RWPE1 (cell line): ENCODE results near the gene SGF29.
"Not testable (repeated sequence)": the region's sequence is repeated elsewhere in the genome, so short reads cannot be mapped to it uniquely, and the experiment has no call there.

ENCODE experiments used
- CTCF ChIA-PET: fragments of 350-600 bp; sonication (Branson Sonifier 250); formaldehyde crosslinking; extraction: SDS; loops from one replicate; lab custom pipeline; 2021; lab: Yijun Ruan, JAX
- POLR2A ChIA-PET: fragments of 400-600 bp; formaldehyde crosslinking; extraction: SDS; loops from one replicate; lab custom pipeline; 2020; ENCODE audit warnings: antibody characterized with exemption; ENCODE audit not compliant: low non-redundant PET; lab: Yijun Ruan, JAX
- DNase-seq: peaks from one replicate; pipeline ENCODE4 v3.0.0; 2012; ENCODE audit warnings: low spot score
- H3K27ac ChIP-seq: fragments of 450-650 bp; 2 replicates; pipeline ENCODE4 v1.5.1; 2017
- CTCF ChIP-seq: fragments of 450-650 bp; conservative IDR thresholded peaks from 2 replicates; pipeline ENCODE4 v1.5.1; 2017; ENCODE audit warnings: low read depth, mild to moderate bottlenecking

The SGF29 gene

GRCh38 chr16:28597692-28598261, 44.1 kb downstream of the SGF29 start:
- CTCF ChIA-PET = no interaction called here
- POLR2A ChIA-PET = interaction anchor here (1.4 kb wide), 1 partner anchor 13 kb away, joined by 6 read pairs; no protein-coding TSS in a partner anchor
- no peak for TF ChIP-seq CTCF
- no peak overlapping the region for H3K27ac ChIP-seq
- DNase-seq = no peak

DNA sequence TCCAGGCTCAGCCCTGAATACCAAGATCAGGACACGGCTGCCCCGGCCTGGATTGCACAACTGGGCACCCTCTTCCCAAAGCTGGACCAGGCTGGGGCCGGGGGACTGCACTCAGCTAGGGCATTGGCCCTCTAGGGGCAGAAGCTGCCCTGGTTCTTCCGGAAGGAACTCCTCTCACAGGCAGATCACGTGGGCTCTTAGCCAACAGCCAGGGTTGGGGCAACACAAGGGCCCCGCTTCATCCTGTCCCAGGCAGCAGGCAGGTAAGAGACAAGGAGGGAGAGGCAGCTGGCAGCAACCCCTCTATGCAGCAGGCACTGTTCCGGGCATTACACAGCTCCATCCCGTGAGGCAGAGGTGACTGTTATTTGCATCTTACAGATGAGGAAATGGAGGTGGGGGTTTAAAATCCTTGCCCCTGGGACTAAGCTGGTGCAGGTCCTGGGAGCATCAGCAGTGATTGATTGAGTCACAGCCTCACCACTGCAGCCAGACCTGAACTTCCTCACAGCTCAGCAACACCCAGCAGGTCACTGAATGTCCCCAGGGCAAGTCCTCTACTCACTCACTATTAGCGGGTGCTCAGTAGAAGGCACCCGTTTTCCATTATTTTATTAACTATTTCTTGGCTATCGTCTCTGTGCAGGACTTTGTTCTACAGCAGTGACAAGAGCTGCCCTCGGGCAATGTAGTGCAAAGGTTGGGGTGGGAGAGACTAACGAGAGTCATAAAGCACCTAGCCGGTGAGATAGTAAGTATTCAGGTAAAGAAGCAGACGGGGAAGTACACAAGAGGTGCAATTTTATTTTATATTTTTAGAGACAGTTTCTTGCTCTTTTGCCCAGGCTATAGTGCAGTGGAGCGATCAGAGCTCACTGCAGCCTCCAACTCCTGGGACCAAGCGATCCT, 45.9 kb downstream of the SGF29 start:
- CTCF ChIA-PET, POLR2A ChIA-PET, DNase-seq, H3K27ac ChIP-seq: not testable (repeated sequence)

DNA sequence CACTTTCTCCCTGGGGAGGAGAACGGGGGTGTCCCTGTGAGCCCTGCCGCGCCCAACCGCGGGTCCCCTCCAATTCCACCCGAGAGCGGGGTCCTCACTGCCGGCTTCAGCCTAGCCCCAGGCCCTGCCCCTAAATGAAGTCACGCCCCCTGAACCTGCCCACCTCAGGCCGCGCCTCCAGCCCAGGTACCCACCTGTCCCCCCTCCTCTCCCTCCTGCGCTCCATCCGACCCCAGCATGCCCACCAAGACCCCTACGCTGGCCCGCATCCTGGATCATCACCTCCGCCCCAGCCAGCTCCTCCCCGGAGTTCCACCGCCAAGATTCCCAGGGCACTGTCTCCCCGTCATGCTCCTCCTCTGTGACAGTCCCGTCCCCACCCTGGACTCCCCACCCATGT, 47.2 kb downstream of the SGF29 start:
- CTCF ChIA-PET, POLR2A ChIA-PET, H3K27ac ChIP-seq, DNase-seq: not testable (repeated sequence)

GRCh38 chr16:28601589-28601988, 47.9 kb downstream of the SGF29 start:
- H3K27ac ChIP-seq, DNase-seq, POLR2A ChIA-PET, CTCF ChIA-PET: not testable (repeated sequence)

- POLR2A ChIA-PET, DNase-seq, CTCF ChIA-PET, H3K27ac ChIP-seq: not testable (repeated sequence)
Observed at GRCh38 chr16:28602062-28602461, 48.3 kb downstream of the SGF29 start.

- no peak for DNase-seq
- TF ChIP-seq CTCF = no peak
- POLR2A ChIA-PET = no interaction called here
- H3K27ac ChIP-seq = no peak overlapping the region
- CTCF ChIA-PET = no interaction called here
Observed at GRCh38 chr16:28602529-28602928, 48.8 kb downstream of the SGF29 start.

- DNase-seq = no peak
- POLR2A ChIA-PET = no interaction called here
- no peak overlapping the region for H3K27ac ChIP-seq
- no peak for TF ChIP-seq CTCF
- CTCF ChIA-PET = interaction anchor here (0.7 kb wide), 1 partner anchor 17 kb away, joined by 6 read pairs; no protein-coding TSS in a partner anchor
Observed at GRCh38 chr16:28603381-28604185, 49.9 kb downstream of the SGF29 start.

DNA sequence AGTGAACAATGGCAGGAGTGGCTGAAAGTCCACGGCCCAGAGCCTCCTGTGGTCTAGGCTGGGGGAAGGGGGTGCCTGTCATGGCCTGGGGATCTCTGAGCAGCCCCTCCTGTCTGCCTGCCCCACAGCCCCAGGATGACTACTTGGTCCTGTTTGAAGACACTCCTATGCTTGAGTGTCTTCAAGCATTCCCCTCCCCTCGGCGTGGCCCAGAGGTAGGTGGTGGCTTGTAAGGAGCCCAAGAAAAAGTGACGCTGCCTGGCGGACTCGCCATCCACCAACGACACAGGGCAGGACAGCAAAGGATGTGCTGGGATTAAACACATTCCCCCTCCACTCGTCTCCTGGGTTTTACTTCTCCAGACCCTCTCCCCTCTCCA, 50.5 kb downstream of the SGF29 start:
- CTCF ChIA-PET = no interaction called here
- no peak for DNase-seq
- POLR2A ChIA-PET = no interaction called here
- no peak overlapping the region for H3K27ac ChIP-seq
- TF ChIP-seq CTCF = no peak
